C4-2B (cell line): Measurements from ENCODE around the gene TRMT112.

Experiments used
- CTCF ChIP-seq: fragments of 450-650 bp; conservative IDR thresholded peaks from 2 replicates; pipeline ENCODE4 v1.5.1; 2017; ENCODE audit warnings: mild to moderate bottlenecking
- ZFX ChIP-seq: fragments of 450-650 bp; IDR thresholded peaks from 2 replicates; pipeline ENCODE4 v1.6.1; 2017

GRCh38 chr11:64357446-64357845 is 40.1 kb upstream of the TRMT112 start:
- TF ChIP-seq CTCF (no peak), ZFX (no peak)
